Measurements from ENCODE around the gene ARSB.

The ARSB gene

DNA sequence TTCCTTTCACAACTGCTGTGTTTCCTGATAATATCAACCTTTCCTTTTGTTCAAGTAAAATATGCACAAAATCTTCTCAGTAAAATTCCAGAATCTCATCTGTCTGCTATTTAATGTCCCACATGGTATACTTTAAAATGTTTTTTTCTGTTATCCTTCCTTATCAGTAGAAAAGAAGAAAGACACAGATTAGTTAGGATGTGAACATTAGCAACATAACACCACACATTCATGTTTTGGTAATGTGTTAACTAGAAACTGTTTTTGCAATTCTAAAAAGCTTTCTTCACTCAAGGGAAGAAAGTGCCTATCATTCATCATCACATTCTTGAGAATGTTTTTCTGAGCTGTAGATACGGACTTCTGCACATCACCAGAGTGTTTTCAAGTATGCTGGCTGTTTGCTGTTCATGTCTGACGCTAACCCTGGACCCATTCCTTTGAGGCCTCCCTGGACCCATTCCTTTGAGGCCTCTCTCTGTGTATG is 10.5 kb upstream of the ARSB start:
- DNase-seq (ENCODE audit: extremely low read depth, insufficient read length), result no peak
- TF ChIP-seq, protein P1, sequence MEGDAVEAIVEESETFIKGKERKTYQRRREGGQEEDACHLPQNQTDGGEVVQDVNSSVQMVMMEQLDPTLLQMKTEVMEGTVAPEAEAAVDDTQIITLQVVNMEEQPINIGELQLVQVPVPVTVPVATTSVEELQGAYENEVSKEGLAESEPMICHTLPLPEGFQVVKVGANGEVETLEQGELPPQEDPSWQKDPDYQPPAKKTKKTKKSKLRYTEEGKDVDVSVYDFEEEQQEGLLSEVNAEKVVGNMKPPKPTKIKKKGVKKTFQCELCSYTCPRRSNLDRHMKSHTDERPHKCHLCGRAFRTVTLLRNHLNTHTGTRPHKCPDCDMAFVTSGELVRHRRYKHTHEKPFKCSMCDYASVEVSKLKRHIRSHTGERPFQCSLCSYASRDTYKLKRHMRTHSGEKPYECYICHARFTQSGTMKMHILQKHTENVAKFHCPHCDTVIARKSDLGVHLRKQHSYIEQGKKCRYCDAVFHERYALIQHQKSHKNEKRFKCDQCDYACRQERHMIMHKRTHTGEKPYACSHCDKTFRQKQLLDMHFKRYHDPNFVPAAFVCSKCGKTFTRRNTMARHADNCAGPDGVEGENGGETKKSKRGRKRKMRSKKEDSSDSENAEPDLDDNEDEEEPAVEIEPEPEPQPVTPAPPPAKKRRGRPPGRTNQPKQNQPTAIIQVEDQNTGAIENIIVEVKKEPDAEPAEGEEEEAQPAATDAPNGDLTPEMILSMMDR (IDR thresholded peaks at IDR 0.05; ENCODE audit: insufficient read depth, low read length, poor library complexity, severe bottlenecking), result no peak
- Histone ChIP-seq H3K27me3 (replicated peaks; ENCODE audit: control insufficient read depth, insufficient read depth, low read length) (no peaks in the 10 kb centered on the region), H3K4me3 (replicated peaks; ENCODE audit: low read depth, low read length) (no peak overlapping the region), H3K36me3 (ENCODE audit: control insufficient read depth, insufficient read depth, low read length) (no peaks in the 10 kb centered on the region)

DNA sequence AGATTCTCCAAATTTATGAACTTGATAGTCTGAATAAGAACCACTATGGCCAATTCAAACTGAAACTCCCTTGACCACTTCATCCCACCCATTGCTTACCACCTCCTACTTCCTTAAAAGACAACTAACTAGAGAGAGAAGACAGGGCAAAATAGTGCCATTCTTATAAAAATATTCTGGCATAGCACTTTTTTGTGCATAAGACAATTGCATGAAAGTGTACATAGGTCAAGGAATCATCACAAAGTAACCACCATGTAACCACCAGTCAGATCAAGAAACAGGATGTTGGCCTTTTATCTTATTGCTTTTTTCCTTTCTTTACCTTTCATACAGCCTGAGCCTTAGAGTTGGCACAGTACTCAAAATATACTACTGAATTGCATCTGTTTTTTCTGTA is 8.1 kb upstream of the ARSB start:
- Histone ChIP-seq H3K27me3 (replicated peaks; ENCODE audit: control insufficient read depth, insufficient read depth, low read length) (no peaks in the 10 kb centered on the region), H3K4me3 (replicated peaks; ENCODE audit: low read depth, low read length) (no peak overlapping the region), H3K36me3 (ENCODE audit: control insufficient read depth, insufficient read depth, low read length) (no peaks in the 10 kb centered on the region)
- no peak for DNase-seq (ENCODE audit: extremely low read depth, insufficient read length)
- TF ChIP-seq, protein P1 (IDR thresholded peaks at IDR 0.05; ENCODE audit: insufficient read depth, low read length, poor library complexity, severe bottlenecking), result no peak

DNA sequence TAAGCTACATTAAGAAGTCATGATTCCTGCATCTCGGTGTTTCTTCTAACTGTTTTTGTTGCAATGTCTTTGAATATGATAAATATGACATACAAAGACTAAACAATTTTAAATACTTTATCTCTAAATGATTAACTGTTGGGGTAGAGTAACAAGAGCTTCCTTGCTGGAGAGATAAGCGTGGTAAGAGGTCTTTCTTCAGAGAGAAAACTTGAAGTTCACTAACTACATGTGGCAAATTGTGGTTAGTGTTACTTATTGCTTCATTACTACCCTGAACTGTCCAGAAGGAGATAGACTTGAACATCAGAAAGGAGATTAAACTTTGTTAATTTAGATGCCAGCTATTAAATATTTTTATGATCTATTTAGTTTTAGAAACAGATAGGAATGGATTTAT is 7.0 kb upstream of the ARSB start:
- TF ChIP-seq, protein P1 (IDR thresholded peaks at IDR 0.05; ENCODE audit: insufficient read depth, low read length, poor library complexity, severe bottlenecking), result no peak
- Histone ChIP-seq H3K36me3 (ENCODE audit: control insufficient read depth, insufficient read depth, low read length) (no peaks in the 10 kb centered on the region), H3K27me3 (replicated peaks; ENCODE audit: control insufficient read depth, insufficient read depth, low read length) (no peaks in the 10 kb centered on the region), H3K4me3 (replicated peaks; ENCODE audit: low read depth, low read length) (no peak overlapping the region)
- no peak for DNase-seq (ENCODE audit: extremely low read depth, insufficient read length)

DNA sequence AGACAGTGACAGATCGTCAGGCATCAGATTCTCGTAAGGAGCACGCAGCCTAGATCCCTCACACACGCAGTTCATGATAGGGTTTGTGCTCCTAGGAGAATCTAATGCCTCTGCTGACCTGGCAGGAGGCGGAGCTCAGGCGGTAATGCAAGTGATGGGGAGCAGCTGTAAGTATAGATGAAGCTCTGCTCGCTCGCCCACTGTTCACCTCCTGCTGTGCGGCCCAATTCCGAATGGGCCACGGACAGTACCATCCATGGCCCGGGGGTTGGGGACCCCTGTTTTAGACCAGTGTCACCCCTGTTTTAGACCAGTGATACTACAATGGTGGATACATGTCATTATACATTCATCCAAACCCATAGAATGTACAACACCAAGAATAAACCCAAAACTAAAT is 4.0 kb upstream of the ARSB start:
- no peaks in the 10 kb centered on the region for H3K27me3 ChIP-seq (replicated peaks; ENCODE audit: control insufficient read depth, insufficient read depth, low read length)
- H3K4me3 ChIP-seq (replicated peaks; ENCODE audit: low read depth, low read length), result no peak overlapping the region
- no peaks in the 10 kb centered on the region for H3K36me3 ChIP-seq (ENCODE audit: control insufficient read depth, insufficient read depth, low read length)
- DNase-seq (ENCODE audit: extremely low read depth, insufficient read length), result no peak
- TF ChIP-seq, protein P1 (IDR thresholded peaks at IDR 0.05; ENCODE audit: insufficient read depth, low read length, poor library complexity, severe bottlenecking), result no peak

DNA sequence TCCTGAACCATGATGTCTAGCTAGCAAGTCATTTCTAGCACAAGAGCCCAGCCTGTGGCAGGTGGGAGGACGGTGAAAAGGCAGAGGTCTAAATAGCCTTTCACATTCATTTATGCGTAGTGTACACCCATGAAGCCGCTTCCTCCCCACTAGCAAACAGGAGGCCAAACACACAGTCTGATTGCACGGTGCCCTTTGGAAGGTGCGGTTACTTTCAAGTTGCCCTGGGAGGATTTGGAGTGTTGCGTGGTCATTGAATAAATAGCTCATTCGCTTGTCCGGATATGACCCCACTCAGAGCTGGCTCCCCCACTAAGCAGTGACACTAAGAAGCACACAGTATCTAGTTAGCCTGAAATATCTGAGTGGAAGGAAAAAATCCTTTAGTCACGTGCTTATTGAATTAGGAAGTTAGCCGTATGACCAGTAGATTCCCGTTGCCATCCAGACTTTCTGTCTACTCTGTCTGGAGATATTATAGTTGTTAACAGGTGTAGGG is 664 bp upstream of the ARSB start:
- peak; percentile 69 for DNase-seq (ENCODE audit: extremely low read depth, insufficient read length)
- Histone ChIP-seq H3K27me3 (replicated peaks; ENCODE audit: control insufficient read depth, insufficient read depth, low read length) (no peaks in the 10 kb centered on the region), H3K4me3 (replicated peaks; ENCODE audit: low read depth, low read length) (peak overlapping the region; percentile 78), H3K36me3 (ENCODE audit: control insufficient read depth, insufficient read depth, low read length) (no peaks in the 10 kb centered on the region)
- TF ChIP-seq, protein P1 (IDR thresholded peaks at IDR 0.05; ENCODE audit: insufficient read depth, low read length, poor library complexity, severe bottlenecking), result no peak

Measured in GM06990 (cell line).